Ishikawa (cell line): ENCODE results near the gene KIF3A.

ENCODE experiments used
- EP300 ChIP-seq: IDR thresholded peaks from 2 replicates; pipeline ENCODE4 v1.6.1; 2012; ENCODE audit warnings: borderline replicate concordance
- RAD21 ChIP-seq: IDR thresholded peaks from 2 replicates; pipeline ENCODE4 v1.6.1; 2012; ENCODE audit warnings: low read depth
- TEAD4 ChIP-seq: IDR thresholded peaks from 2 replicates; pipeline ENCODE4 v1.6.1; 2012
- YY1 ChIP-seq: IDR thresholded peaks from 2 replicates; pipeline ENCODE4 v1.6.1; 2012; ENCODE audit warnings: low read depth
- ZBTB7A ChIP-seq: IDR thresholded peaks from 2 replicates; pipeline ENCODE4 v1.6.1; 2012; ENCODE audit warnings: low read depth
- TF ChIP-seq, protein P1 (sequence below): IDR thresholded peaks from 2 replicates; pipeline ENCODE4 v1.6.1; 2012; ENCODE audit warnings: low read depth, mild to moderate bottlenecking

DNA sequence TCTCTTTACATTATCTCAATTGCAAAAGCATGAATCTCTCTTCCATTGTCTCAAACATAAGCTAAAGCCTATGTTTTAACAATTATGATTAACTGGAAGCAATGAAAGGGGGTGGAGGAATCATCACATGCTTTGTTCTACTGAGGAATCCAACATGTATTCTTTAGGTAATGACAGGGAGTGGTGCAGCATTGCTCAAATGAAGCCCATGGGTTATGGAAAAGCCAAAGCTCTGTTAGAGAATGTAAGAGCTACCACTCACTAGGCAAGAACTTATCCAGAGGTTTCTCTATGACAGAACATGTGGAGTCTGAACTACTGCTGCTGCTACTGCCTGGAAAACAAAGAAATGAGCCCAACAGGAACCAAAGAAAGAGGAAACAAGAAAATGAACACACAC is 28.7 kb downstream of the KIF3A start:
- TF ChIP-seq, protein P1, sequence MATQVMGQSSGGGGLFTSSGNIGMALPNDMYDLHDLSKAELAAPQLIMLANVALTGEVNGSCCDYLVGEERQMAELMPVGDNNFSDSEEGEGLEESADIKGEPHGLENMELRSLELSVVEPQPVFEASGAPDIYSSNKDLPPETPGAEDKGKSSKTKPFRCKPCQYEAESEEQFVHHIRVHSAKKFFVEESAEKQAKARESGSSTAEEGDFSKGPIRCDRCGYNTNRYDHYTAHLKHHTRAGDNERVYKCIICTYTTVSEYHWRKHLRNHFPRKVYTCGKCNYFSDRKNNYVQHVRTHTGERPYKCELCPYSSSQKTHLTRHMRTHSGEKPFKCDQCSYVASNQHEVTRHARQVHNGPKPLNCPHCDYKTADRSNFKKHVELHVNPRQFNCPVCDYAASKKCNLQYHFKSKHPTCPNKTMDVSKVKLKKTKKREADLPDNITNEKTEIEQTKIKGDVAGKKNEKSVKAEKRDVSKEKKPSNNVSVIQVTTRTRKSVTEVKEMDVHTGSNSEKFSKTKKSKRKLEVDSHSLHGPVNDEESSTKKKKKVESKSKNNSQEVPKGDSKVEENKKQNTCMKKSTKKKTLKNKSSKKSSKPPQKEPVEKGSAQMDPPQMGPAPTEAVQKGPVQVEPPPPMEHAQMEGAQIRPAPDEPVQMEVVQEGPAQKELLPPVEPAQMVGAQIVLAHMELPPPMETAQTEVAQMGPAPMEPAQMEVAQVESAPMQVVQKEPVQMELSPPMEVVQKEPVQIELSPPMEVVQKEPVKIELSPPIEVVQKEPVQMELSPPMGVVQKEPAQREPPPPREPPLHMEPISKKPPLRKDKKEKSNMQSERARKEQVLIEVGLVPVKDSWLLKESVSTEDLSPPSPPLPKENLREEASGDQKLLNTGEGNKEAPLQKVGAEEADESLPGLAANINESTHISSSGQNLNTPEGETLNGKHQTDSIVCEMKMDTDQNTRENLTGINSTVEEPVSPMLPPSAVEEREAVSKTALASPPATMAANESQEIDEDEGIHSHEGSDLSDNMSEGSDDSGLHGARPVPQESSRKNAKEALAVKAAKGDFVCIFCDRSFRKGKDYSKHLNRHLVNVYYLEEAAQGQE = no peak
- TF ChIP-seq YY1 (no peak), TEAD4 (no peak), ZBTB7A (no peak), RAD21 (no peak), EP300 (no peak)
